ENCODE measurements around the gene LCK. TPM values are rescaled to one million over a fixed set of nuclear protein-coding genes. Genes with fewer than 3 reads are reported as not detected.

LCK gene
- total RNA-seq, 1 donor from 2014 or later = 0.51 TPM

DNA sequence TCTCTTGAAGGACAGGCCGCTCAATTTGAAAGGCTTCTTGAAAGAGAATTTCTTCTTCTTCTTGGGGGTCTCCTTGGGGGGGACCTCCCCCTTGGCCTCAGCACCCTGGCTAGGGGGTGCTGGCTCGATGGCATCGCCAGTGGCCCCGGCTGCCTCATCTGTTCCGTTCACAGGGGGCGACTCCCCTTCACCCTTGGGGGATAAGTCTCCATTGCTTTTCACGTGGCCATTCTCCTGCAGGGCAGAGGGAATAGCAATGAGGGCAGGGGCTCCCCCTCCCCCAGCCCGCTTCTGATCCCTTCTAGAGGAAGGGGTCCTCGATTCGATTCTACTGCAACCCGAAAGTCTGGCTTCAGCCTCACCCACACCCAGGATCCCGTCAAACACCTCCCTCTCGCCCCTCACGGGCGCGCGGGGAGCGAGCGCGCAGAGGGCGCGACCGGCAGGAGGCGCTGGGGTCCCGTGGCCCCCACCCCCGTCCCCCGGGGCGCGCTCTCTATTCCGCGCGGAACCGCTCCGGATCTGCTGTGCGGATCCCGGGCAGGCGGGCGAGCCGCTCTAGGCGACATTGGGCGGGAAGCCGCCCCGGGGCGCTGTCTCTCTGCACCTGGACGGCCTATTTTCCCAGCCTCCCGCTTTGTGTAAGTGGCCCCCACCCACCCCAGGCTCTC is 83.9 kb downstream of the LCK start:
- intact Hi-C loops (cut with DNase I) = loop anchor here (2.0 kb wide), 1 partner anchor 28 kb away; the partner anchor contains the start of genes FAM229A and TSSK3
- peak; percentile 47 for ATAC-seq (ENCODE audit: poor library complexity)
- DNase-seq = peak; percentile 73

GRCh38 chr1:32335535-32335789 is 84.4 kb downstream of the LCK start:
- no peak for DNase-seq
- intact Hi-C loops (cut with DNase I) = loop anchor here (2.0 kb wide), 1 partner anchor 27 kb away; the partner anchor contains the start of genes FAM229A and TSSK3
- ATAC-seq (ENCODE audit: poor library complexity) = no peak

Other genes starting within 250 kb of the LCK start
- gene KHDRBS1, start 237.4 kb upstream of the LCK start, total RNA-seq = 51.0 TPM
- gene TMEM39B, start 178.3 kb upstream of the LCK start, total RNA-seq = 6.1 TPM
- 69.4 TPM for gene KPNA6, start 143.2 kb upstream of the LCK start, total RNA-seq
- 15.5 TPM for gene TXLNA, start 71.6 kb upstream of the LCK start, total RNA-seq
- 25.0 TPM for gene CCDC28B, start 50.7 kb upstream of the LCK start, total RNA-seq
- 0.97 TPM for gene IQCC, start 45.6 kb upstream of the LCK start, total RNA-seq
- not detected for gene DCDC2B, start 42.2 kb upstream of the LCK start, total RNA-seq
- gene TMEM234, start 28.9 kb upstream of the LCK start, total RNA-seq = 7.5 TPM
- 97.2 TPM for gene EIF3I, start 28.9 kb upstream of the LCK start, total RNA-seq
- 8.1 TPM for gene FAM167B, start 4.0 kb upstream of the LCK start, total RNA-seq
- 41.0 TPM for gene HDAC1, start 40.8 kb downstream of the LCK start, total RNA-seq
- gene MARCKSL1, start 85.0 kb downstream of the LCK start, total RNA-seq = 16.1 TPM
- gene FAM229A, start 111.2 kb downstream of the LCK start, total RNA-seq = 1.7 TPM
- gene TSSK3, start 111.3 kb downstream of the LCK start, total RNA-seq = 1.0 TPM
- gene BSDC1, start 143.2 kb downstream of the LCK start, total RNA-seq = 43.7 TPM
- not detected for gene ZBTB8B, start 213.8 kb downstream of the LCK start, total RNA-seq